ENCODE measurements around the gene ADGRD1.

- TF ChIP-seq POU2F2 (IDR thresholded peaks at IDR 0.05; ENCODE audit: low read depth, low read length) (no peak), PAX5 (IDR thresholded peaks at IDR 0.05; ENCODE audit: insufficient read depth, low read length, severe bottlenecking) (no peak), POLR2A (IDR thresholded peaks at IDR 0.05; ENCODE audit: low read depth, low read length) (no peak), TAF1 (IDR thresholded peaks at IDR 0.05; ENCODE audit: low read depth, low read length) (no peak)
Measured at GRCh38 chr12:130958557-130959140, 4.9 kb downstream of the ADGRD1 start.
